ENCODE results near the gene GMCL2. TPM values are rescaled to one million over a fixed set of nuclear protein-coding genes. Genes with fewer than 3 reads are reported as not detected.

GMCL2 gene
- total and polyA plus RNA-seq, 11 donors: not detected

GRCh38 chr5:178202541-178202940, 15.4 kb upstream of the GMCL2 start:
- ATAC-seq (no peak), DNase-seq (peak in 1 of 5 donors; percentile 15)
- WGBS, 4 donors: 92 to 98% (median 97%) methylated on average over 10 of the region's 10 CpGs
- TF ChIP-seq POLR2A (IDR thresholded peaks at IDR 0.05) (no peak), CTCF (IDR thresholded peaks at IDR 0.05) (no peak)
- Histone ChIP-seq H3K4me3 (no peak overlapping the region), H3K4me1 (peaks cover 11 to 32% (median 22%) of the 10 kb centered on the region in 12 donors), H3K9me3 (no peaks in the 10 kb centered on the region), H3K36me3 (peaks cover 0 to 21% (median 14%) of the 10 kb centered on the region in 9 donors), H3K27ac (no peak overlapping the region), H3K27me3 (no peaks in the 10 kb centered on the region)
- intact Hi-C loops (cut with DNase I): no loop called here

- Histone ChIP-seq H3K27ac (no peak overlapping the region), H3K4me3 (no peak overlapping the region), H3K27me3 (no peaks in the 10 kb centered on the region), H3K9me3 (no peaks in the 10 kb centered on the region), H3K36me3 (peaks cover 0 to 14% (median 8%) of the 10 kb centered on the region in 9 donors), H3K4me1 (peaks cover 11 to 26% (median 16%) of the 10 kb centered on the region in 12 donors)
- TF ChIP-seq CTCF (IDR thresholded peaks at IDR 0.05) (no peak), POLR2A (IDR thresholded peaks at IDR 0.05) (no peak)
- intact Hi-C loops (cut with DNase I): no loop called here
- WGBS, 4 donors: 37 to 58% (median 42%) methylated on average over 2 of the region's 2 CpGs
- no peak for ATAC-seq
- DNase-seq: peak in 1 of 5 donors; percentile 18
Observed at GRCh38 chr5:178201927-178202235, 14.7 kb upstream of the GMCL2 start.

GRCh38 chr5:178201221-178201926, 14.2 kb upstream of the GMCL2 start:
- Histone ChIP-seq H3K4me3 (no peak overlapping the region), H3K27me3 (no peaks in the 10 kb centered on the region), H3K27ac (no peak overlapping the region), H3K4me1 (peaks cover 7 to 21% (median 11%) of the 10 kb centered on the region in 12 donors), H3K9me3 (no peaks in the 10 kb centered on the region), H3K36me3 (peaks cover 0 to 9% (median 3%) of the 10 kb centered on the region in 9 donors)
- 91% methylated on average over 14 of the region's 14 CpGs for WGBS, 4 donors
- intact Hi-C loops (cut with DNase I): no loop called here
- ATAC-seq (no peak), DNase-seq (no peak)
- TF ChIP-seq CTCF (IDR thresholded peaks at IDR 0.05): no peak
- no peak for TF ChIP-seq POLR2A (IDR thresholded peaks at IDR 0.05)

GRCh38 chr5:178199581-178200434, 12.6 kb upstream of the GMCL2 start:
- intact Hi-C loops (cut with DNase I): loop anchor here in 1 of 10 donors (5.0 kb wide), 1 partner anchor 43 kb away; no protein-coding TSS in a partner anchor
- no peak for TF ChIP-seq CTCF (IDR thresholded peaks at IDR 0.05)
- no peak for TF ChIP-seq POLR2A (IDR thresholded peaks at IDR 0.05)
- Histone ChIP-seq H3K4me1 (peaks cover 0 to 11% (median 0%) of the 10 kb centered on the region in 12 donors), H3K27me3 (no peaks in the 10 kb centered on the region), H3K4me3 (no peak overlapping the region), H3K9me3 (no peaks in the 10 kb centered on the region), H3K36me3 (no peaks in the 10 kb centered on the region), H3K27ac (no peak overlapping the region)
- no peak for ATAC-seq
- WGBS, 4 donors: 73 to 85% (median 83%) methylated on average over 10 to 12 of the region's 12 CpGs
- DNase-seq: no peak
